Smooth muscle cell (in vitro differentiated cells): ENCODE results near the gene OR1L6. TPM values are rescaled to one million over a fixed set of nuclear protein-coding genes. Genes with fewer than 3 reads are reported as not detected.

Experiments used
- DNase-seq: peaks from one replicate; lab custom pipeline; 2025; ENCODE audit not compliant: unreplicated experiment; lab: John Stamatoyannopoulos, UW
- H2AFZ ChIP-seq: fragments of 200-600 bp; sonication (generic); 2 replicates; pipeline ENCODE4 v1.6.0; 2016; ENCODE audit warnings: antibody characterized with exemption, low read depth, mild to moderate bottlenecking
- H3F3A ChIP-seq: fragments of 200-600 bp; sonication (generic); 2 replicates; pipeline ENCODE4 v1.6.0; 2017; ENCODE audit warnings: antibody characterized with exemption, low read depth
- H3K27ac ChIP-seq: fragments of 200-600 bp; sonication (generic); 2 replicates; pipeline ENCODE4 v1.5.1; 2016; ENCODE audit warnings: low read depth, mild to moderate bottlenecking
- H3K27me3 ChIP-seq: fragments of 200-600 bp; sonication (generic); 2 replicates; pipeline ENCODE4 v1.6.1; 2016; ENCODE audit warnings: low read depth, mild to moderate bottlenecking
- H3K36me3 ChIP-seq: fragments of 200-600 bp; sonication (generic); 2 replicates; pipeline ENCODE4 v1.5.1; 2016; ENCODE audit warnings: low read depth
- H3K4me1 ChIP-seq: fragments of 200-600 bp; sonication (generic); 2 replicates; pipeline ENCODE4 v1.5.1; 2016; ENCODE audit warnings: low read depth
- H3K4me2 ChIP-seq: fragments of 200-600 bp; sonication (generic); 2 replicates; pipeline ENCODE4 v1.6.0; 2016; ENCODE audit warnings: mild to moderate bottlenecking
- H3K4me3 ChIP-seq: fragments of 200-600 bp; sonication (generic); 2 replicates; pipeline ENCODE4 v1.5.1; 2016; ENCODE audit warnings: mild to moderate bottlenecking
- H3K79me2 ChIP-seq: fragments of 200-600 bp; sonication (generic); 2 replicates; pipeline ENCODE4 v1.6.0; 2016; ENCODE audit warnings: low read depth, mild to moderate bottlenecking
- H3K9ac ChIP-seq: fragments of 200-600 bp; sonication (generic); 2 replicates; pipeline ENCODE4 v1.6.0; 2016; ENCODE audit warnings: low read depth
- H3K9me3 ChIP-seq: fragments of 200-600 bp; sonication (generic); replicated peaks from 2 replicates; pipeline ENCODE4 v1.5.1; 2016; ENCODE audit warnings: low read depth
- H4K20me1 ChIP-seq: fragments of 200-600 bp; sonication (generic); 2 replicates; pipeline ENCODE4 v1.6.0; 2016; ENCODE audit warnings: low read depth
- CTCF ChIP-seq: fragments of 200-600 bp; sonication (generic); IDR thresholded peaks from 2 replicates; pipeline ENCODE4 v1.5.1; 2017; ENCODE audit warnings: borderline replicate concordance, mild to moderate bottlenecking, antibody characterized with exemption; ENCODE audit not compliant: insufficient read depth, poor library complexity, severe bottlenecking
- WGBS: methylation state at CpG from one replicate; pipeline ENCODE4 v1.1.7; 2016; ENCODE audit warnings: low lambda C conversion rate; 5-methylcytosine and 5-hydroxymethylcytosine counted together
- polyA plus RNA-seq: library from polyadenylated mRNA; unstranded; fragments of >200 nt; fragmentation: Nextera tagmentation; extraction: Ambion mirVana; gene quantifications from 2 replicates; pipeline ENCODE4 v1.2.1, GENCODE V29; 2016
- total RNA-seq: library from RNA; depleted of rRNA; stranded (reverse); fragments of >200 nt; gene quantifications from 2 replicates; pipeline ENCODE4 v1.2.3, GENCODE V29; 2014

OR1L6 gene
- total RNA-seq: not detected in 2 replicates
- polyA plus RNA-seq: not detected in 2 replicates

- 78% methylated on average over 6 of the region's 6 CpGs for whole genome bisulfite sequencing
- TF ChIP-seq CTCF: no peak
- H3K27me3 ChIP-seq: no peaks in the 10 kb centered on the region
These were observed at the start of gene OR1L6 for GRCh38 chr9:122742003-122742402. OR1L6 (plus strand) TSS chr9:122742303; CDS start chr9:122749848, 7,545 bp downstream.

GRCh38 chr9:122695696-122696095 is 46.4 kb upstream of the OR1L6 start:
- Histone ChIP-seq H3K27ac (no peak overlapping the region), H2AFZ (no peak overlapping the region), H3K4me3 (no peak overlapping the region), H3F3A (no peaks in the 10 kb centered on the region), H3K9me3 (peaks cover 17% of the 10 kb centered on the region), H3K27me3 (no peaks in the 10 kb centered on the region), H4K20me1 (no peaks in the 10 kb centered on the region), H3K9ac (no peak overlapping the region), H3K4me2 (no peak overlapping the region), H3K36me3 (no peaks in the 10 kb centered on the region), H3K4me1 (no peaks in the 10 kb centered on the region), H3K79me2 (no peaks in the 10 kb centered on the region)
- no peak for TF ChIP-seq CTCF
- no peak for DNase-seq
- 83% methylated on average over 1 of the region's 1 CpG for WGBS

More at GRCh38 chr9:122742003-122742402, at the start of gene OR1L6:
- Histone ChIP-seq H3K79me2 (no peaks in the 10 kb centered on the region), H3K9ac (no peak within 1 kb of the TSS), H4K20me1 (no peaks in the 10 kb centered on the region), H3K4me1 (no peaks in the 10 kb centered on the region), H3K4me3 (no peak within 1 kb of the TSS), H3K9me3 (peaks cover 5% of the 10 kb centered on the region), H3F3A (no peaks in the 10 kb centered on the region), H3K27ac (no peak within 1 kb of the TSS), H3K36me3 (no peaks in the 10 kb centered on the region), H2AFZ (no peak within 1 kb of the TSS), H3K4me2 (no peak within 1 kb of the TSS)
- DNase-seq: no peak

- no peak for DNase-seq
- Histone ChIP-seq H3K4me2 (no peak overlapping the region), H3K4me3 (no peak overlapping the region), H3K4me1 (no peaks in the 10 kb centered on the region), H3K9ac (no peak overlapping the region), H3K79me2 (no peaks in the 10 kb centered on the region), H3F3A (no peaks in the 10 kb centered on the region), H3K27ac (no peak overlapping the region), H3K36me3 (no peaks in the 10 kb centered on the region), H4K20me1 (no peaks in the 10 kb centered on the region), H2AFZ (no peak overlapping the region), H3K27me3 (no peaks in the 10 kb centered on the region), H3K9me3 (peaks cover 4% of the 10 kb centered on the region)
- WGBS: 73% methylated on average over 7 of the region's 7 CpGs
- no peak for TF ChIP-seq CTCF
These were observed 24.1 kb upstream of the OR1L6 start for GRCh38 chr9:122718038-122718437.

GRCh38 chr9:122719218-122719617 is 22.9 kb upstream of the OR1L6 start:
- H3K36me3 ChIP-seq: no peaks in the 10 kb centered on the region
- WGBS: 69% methylated on average over 4 of the region's 4 CpGs
- H3K4me3 ChIP-seq: no peak overlapping the region
- H3K9me3 ChIP-seq: peaks cover 4% of the 10 kb centered on the region
- H3K27me3 ChIP-seq: no peaks in the 10 kb centered on the region
- no peaks in the 10 kb centered on the region for H4K20me1 ChIP-seq
- H3K4me1 ChIP-seq: no peaks in the 10 kb centered on the region
- H3K27ac ChIP-seq: no peak overlapping the region
- DNase-seq: no peak
- no peak overlapping the region for H2AFZ ChIP-seq
- no peak overlapping the region for H3K9ac ChIP-seq
- H3F3A ChIP-seq: no peaks in the 10 kb centered on the region
- no peak overlapping the region for H3K4me2 ChIP-seq
- no peak for TF ChIP-seq CTCF
- no peaks in the 10 kb centered on the region for H3K79me2 ChIP-seq
